ENCODE data around the gene BIRC5.

DNA sequence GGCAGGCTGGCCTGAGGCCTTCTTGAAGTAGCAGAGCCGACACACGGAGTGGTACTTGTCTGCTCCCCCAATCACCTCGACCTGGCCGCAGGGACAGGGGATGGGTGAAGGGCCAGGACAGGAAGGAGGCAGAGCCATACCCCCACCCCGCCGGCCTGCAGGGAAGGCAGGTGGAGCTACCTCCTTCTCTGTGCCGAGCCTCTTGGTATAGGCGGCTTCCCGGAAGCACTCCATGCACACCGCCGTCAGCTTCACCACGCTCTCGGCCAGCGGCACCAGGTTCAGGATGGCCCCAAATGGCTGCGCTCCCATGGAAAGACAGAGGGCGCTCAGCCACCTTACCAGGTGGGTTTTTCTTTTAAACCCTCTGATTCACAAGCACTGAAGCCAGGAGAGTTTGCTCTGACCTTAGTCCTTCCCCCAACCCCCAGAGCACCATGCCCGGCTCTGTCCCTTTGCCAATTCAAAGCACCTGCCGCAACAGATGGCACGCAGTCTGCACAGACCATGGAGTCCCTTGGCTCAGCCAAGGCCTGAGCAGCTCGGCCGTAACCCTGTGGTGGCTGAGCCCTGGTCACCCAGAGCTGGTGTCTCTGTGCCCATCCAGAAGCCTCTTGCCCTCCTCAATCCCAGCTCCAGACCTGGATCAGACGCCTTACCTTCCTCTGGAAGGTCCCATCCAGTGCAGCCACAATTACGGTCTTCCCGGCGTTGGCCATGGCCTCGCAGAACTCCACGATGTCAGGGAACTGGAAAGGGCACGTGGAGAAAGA is 39.0 kb upstream of the BIRC5 start:
- TF ChIP-seq, protein P1, sequence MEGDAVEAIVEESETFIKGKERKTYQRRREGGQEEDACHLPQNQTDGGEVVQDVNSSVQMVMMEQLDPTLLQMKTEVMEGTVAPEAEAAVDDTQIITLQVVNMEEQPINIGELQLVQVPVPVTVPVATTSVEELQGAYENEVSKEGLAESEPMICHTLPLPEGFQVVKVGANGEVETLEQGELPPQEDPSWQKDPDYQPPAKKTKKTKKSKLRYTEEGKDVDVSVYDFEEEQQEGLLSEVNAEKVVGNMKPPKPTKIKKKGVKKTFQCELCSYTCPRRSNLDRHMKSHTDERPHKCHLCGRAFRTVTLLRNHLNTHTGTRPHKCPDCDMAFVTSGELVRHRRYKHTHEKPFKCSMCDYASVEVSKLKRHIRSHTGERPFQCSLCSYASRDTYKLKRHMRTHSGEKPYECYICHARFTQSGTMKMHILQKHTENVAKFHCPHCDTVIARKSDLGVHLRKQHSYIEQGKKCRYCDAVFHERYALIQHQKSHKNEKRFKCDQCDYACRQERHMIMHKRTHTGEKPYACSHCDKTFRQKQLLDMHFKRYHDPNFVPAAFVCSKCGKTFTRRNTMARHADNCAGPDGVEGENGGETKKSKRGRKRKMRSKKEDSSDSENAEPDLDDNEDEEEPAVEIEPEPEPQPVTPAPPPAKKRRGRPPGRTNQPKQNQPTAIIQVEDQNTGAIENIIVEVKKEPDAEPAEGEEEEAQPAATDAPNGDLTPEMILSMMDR (IDR thresholded peaks at IDR 0.05): no peak
- no peak for TF ChIP-seq EP300 (IDR thresholded peaks at IDR 0.05)
- no peak for TF ChIP-seq POLR2A (IDR thresholded peaks at IDR 0.05; ENCODE audit: low read depth)
- TF ChIP-seq POLR2AphosphoS5 (IDR thresholded peaks at IDR 0.05): peak in 1 of 2 donors; percentile 36
